ENCODE data around the gene CLC. TPM values are rescaled to one million over a fixed set of nuclear protein-coding genes. Genes with fewer than 3 reads are reported as not detected.

Gene CLC
- total and polyA plus RNA-seq, 2 of the 13 experiments (the other 11 are each of a cell fraction or from before 2014, with no cell fraction given), result not detected

DNA sequence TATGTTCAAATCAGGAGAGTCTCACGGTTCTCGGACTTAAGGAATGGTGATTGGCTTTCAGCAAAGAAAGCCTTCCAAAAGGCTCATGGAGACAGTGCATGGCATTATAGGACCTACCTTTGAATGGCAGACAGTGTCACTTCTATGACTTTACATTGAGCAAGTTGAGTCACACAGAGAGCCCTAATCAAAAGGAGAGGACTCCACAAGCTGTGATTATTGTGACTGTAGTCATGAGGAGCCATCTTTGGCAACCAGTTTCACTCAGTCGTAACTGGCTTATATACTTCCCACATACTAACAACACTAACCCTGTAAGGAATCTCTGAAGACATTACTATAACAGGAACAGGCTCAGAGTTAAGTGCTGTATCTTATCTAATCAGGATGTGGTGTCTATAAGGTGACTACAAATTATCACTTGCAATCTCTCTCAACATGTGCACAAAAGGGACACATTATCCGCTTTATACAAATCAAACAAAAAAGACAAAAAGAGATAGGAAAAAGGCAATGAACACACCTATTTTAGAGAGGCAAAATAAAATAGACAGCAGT is 27.4 kb downstream of the CLC start:
- Histone ChIP-seq H3K4me1 (ENCODE audit: insufficient read depth, low read length) (peaks cover 15% of the 10 kb centered on the region), H3K27me3 (ENCODE audit: control insufficient read depth in 1 of 2, insufficient read depth in 2 of 2, low read length in 2 of 2) (no peaks in the 10 kb centered on the region; a peak in 2 of 5 replicates), H3K4me3 (replicated peaks in 1 of 3; ENCODE audit: insufficient read depth in 1 of 3, low read depth in 2 of 3, low read length in 3 of 3) (no peak overlapping the region), H3K36me3 (replicated peaks in 1 of 2; ENCODE audit: control insufficient read depth in 1 of 2, insufficient read depth in 2 of 2, low read length in 2 of 2) (no peaks in the 10 kb centered on the region), H3K79me2 (ENCODE audit: insufficient read depth, low read length) (no peaks in the 10 kb centered on the region), H4K20me1 (ENCODE audit: insufficient read depth, low read length) (no peaks in the 10 kb centered on the region), H2AFZ (ENCODE audit: low read length) (no peak overlapping the region), H3K27ac (ENCODE audit: extremely low read length, insufficient read depth, low read length) (no peak overlapping the region), H3K9me3 (ENCODE audit: low read length) (no peaks in the 10 kb centered on the region), H3K4me2 (ENCODE audit: low read depth, low read length) (no peak overlapping the region), H3K9ac (ENCODE audit: insufficient read depth, low read depth, low read length) (no peak overlapping the region)
- FAIRE-seq, result no peak
- DNase-seq (ENCODE audit: low spot score), result no peak
- intact Hi-C loops (cut with micrococcal nuclease; ENCODE audit: unreplicated experiment) (no loop called here), in situ Hi-C loops (cut with HindIII; ENCODE audit: extremely low pct_ligation_motif_present, low pct_unique_long_range_greater_than_20kb) (no loop called here)
- BruUV-seq (replicated peaks), result no TSS peak
- 43% methylated on average over 4 of the region's 4 CpGs for WGBS (ENCODE audit: low lambda C conversion rate)
- ChIA-PET POLR2A (no interaction called here), CTCF (ENCODE audit: low intra/inter-chr PET ratio, low total read pairs) (no interaction called here)
- no peak for ATAC-seq
- no peak for TF ChIP-seq HNRNPH1 (optimal IDR thresholded peaks at IDR 0.05; ENCODE audit: low read depth, low read length)
- no peak for TF ChIP-seq ZNF34 (CRISPR knock-in tag; IDR thresholded peaks at IDR 0.05; ENCODE audit: borderline replicate concordance)
- TF ChIP-seq, protein P1, sequence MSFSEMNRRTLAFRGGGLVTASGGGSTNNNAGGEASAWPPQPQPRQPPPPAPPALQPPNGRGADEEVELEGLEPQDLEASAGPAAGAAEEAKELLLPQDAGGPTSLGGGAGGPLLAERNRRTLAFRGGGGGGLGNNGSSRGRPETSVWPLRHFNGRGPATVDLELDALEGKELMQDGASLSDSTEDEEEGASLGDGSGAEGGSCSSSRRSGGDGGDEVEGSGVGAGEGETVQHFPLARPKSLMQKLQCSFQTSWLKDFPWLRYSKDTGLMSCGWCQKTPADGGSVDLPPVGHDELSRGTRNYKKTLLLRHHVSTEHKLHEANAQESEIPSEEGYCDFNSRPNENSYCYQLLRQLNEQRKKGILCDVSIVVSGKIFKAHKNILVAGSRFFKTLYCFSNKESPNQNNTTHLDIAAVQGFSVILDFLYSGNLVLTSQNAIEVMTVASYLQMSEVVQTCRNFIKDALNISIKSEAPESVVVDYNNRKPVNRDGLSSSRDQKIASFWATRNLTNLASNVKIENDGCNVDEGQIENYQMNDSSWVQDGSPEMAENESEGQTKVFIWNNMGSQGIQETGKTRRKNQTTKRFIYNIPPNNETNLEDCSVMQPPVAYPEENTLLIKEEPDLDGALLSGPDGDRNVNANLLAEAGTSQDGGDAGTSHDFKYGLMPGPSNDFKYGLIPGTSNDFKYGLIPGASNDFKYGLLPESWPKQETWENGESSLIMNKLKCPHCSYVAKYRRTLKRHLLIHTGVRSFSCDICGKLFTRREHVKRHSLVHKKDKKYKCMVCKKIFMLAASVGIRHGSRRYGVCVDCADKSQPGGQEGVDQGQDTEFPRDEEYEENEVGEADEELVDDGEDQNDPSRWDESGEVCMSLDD (CRISPR knock-in tag; IDR thresholded peaks at IDR 0.05; ENCODE audit: borderline replicate concordance), result no peak
- TF ChIP-seq, protein P2, sequence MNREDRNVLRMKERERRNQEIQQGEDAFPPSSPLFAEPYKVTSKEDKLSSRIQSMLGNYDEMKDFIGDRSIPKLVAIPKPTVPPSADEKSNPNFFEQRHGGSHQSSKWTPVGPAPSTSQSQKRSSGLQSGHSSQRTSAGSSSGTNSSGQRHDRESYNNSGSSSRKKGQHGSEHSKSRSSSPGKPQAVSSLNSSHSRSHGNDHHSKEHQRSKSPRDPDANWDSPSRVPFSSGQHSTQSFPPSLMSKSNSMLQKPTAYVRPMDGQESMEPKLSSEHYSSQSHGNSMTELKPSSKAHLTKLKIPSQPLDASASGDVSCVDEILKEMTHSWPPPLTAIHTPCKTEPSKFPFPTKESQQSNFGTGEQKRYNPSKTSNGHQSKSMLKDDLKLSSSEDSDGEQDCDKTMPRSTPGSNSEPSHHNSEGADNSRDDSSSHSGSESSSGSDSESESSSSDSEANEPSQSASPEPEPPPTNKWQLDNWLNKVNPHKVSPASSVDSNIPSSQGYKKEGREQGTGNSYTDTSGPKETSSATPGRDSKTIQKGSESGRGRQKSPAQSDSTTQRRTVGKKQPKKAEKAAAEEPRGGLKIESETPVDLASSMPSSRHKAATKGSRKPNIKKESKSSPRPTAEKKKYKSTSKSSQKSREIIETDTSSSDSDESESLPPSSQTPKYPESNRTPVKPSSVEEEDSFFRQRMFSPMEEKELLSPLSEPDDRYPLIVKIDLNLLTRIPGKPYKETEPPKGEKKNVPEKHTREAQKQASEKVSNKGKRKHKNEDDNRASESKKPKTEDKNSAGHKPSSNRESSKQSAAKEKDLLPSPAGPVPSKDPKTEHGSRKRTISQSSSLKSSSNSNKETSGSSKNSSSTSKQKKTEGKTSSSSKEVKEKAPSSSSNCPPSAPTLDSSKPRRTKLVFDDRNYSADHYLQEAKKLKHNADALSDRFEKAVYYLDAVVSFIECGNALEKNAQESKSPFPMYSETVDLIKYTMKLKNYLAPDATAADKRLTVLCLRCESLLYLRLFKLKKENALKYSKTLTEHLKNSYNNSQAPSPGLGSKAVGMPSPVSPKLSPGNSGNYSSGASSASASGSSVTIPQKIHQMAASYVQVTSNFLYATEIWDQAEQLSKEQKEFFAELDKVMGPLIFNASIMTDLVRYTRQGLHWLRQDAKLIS (CRISPR knock-in tag; IDR thresholded peaks at IDR 0.05), result no peak
- no peak for TF ChIP-seq ZBTB20 (CRISPR knock-in tag; IDR thresholded peaks at IDR 0.05; ENCODE audit: borderline replicate concordance, low read depth)
- TF ChIP-seq, protein P3, sequence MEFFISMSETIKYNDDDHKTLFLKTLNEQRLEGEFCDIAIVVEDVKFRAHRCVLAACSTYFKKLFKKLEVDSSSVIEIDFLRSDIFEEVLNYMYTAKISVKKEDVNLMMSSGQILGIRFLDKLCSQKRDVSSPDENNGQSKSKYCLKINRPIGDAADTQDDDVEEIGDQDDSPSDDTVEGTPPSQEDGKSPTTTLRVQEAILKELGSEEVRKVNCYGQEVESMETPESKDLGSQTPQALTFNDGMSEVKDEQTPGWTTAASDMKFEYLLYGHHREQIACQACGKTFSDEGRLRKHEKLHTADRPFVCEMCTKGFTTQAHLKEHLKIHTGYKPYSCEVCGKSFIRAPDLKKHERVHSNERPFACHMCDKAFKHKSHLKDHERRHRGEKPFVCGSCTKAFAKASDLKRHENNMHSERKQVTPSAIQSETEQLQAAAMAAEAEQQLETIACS (CRISPR knock-in tag; IDR thresholded peaks at IDR 0.05), result no peak
- no peak for TF ChIP-seq ZNF530 (CRISPR knock-in tag; IDR thresholded peaks at IDR 0.05; ENCODE audit: low read depth)
- no peak for TF ChIP-seq GPN1 (CRISPR knock-in tag; IDR thresholded peaks at IDR 0.05; ENCODE audit: borderline replicate concordance)
- no peak for TF ChIP-seq ZNF598 (CRISPR knock-in tag; IDR thresholded peaks at IDR 0.05; ENCODE audit: borderline replicate concordance)
- no peak for TF ChIP-seq NFE2 (CRISPR knock-in tag; IDR thresholded peaks at IDR 0.05)
- TF ChIP-seq, protein P4, sequence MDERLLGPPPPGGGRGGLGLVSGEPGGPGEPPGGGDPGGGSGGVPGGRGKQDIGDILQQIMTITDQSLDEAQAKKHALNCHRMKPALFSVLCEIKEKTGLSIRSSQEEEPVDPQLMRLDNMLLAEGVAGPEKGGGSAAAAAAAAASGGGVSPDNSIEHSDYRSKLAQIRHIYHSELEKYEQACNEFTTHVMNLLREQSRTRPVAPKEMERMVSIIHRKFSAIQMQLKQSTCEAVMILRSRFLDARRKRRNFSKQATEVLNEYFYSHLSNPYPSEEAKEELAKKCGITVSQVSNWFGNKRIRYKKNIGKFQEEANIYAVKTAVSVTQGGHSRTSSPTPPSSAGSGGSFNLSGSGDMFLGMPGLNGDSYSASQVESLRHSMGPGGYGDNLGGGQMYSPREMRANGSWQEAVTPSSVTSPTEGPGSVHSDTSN (CRISPR knock-in tag; IDR thresholded peaks at IDR 0.05), result no peak
- TF ChIP-seq DR1 (CRISPR knock-in tag; IDR thresholded peaks at IDR 0.05), result no peak
- TF ChIP-seq ZNF737 (CRISPR knock-in tag; IDR thresholded peaks at IDR 0.05; ENCODE audit: borderline replicate concordance), result no peak
- TF ChIP-seq ZNF879 (CRISPR knock-in tag; IDR thresholded peaks at IDR 0.05), result no peak
